ENCODE data around the gene SMIM35.

The SMIM35 gene

GRCh38 chr11:118109231-118109630 lies 22.5 kb upstream of the SMIM35 start:
- no peak for DNase-seq (ENCODE audit: low spot score)

GRCh38 chr11:118108513-118108912 lies 21.8 kb upstream of the SMIM35 start:
- DNase-seq (ENCODE audit: low spot score): no peak

GRCh38 chr11:118106789-118107335 lies 20.1 kb upstream of the SMIM35 start:
- DNase-seq (ENCODE audit: low spot score): no peak

GRCh38 chr11:118105657-118106305 lies 19.0 kb upstream of the SMIM35 start:
- no peak for DNase-seq (ENCODE audit: low spot score)

- DNase-seq (ENCODE audit: low spot score): no peak
Observed at GRCh38 chr11:118104491-118104890, 17.7 kb upstream of the SMIM35 start.

- no peak for DNase-seq (ENCODE audit: low spot score)
Observed at GRCh38 chr11:118102721-118103261, 16.0 kb upstream of the SMIM35 start.

- no peak for DNase-seq (ENCODE audit: low spot score)
Observed at GRCh38 chr11:118100691-118101232, 14.0 kb upstream of the SMIM35 start.

- no peak for DNase-seq (ENCODE audit: low spot score)
Observed at GRCh38 chr11:118099838-118100556, 13.2 kb upstream of the SMIM35 start.

- no peak for DNase-seq (ENCODE audit: low spot score)
Observed at GRCh38 chr11:118098996-118099837, 12.5 kb upstream of the SMIM35 start.

- DNase-seq (ENCODE audit: low spot score): no peak
Observed at GRCh38 chr11:118095967-118096367, 9.2 kb upstream of the SMIM35 start.

- DNase-seq (ENCODE audit: low spot score): no peak
Observed at GRCh38 chr11:118095493-118095892, 8.7 kb upstream of the SMIM35 start.

GRCh38 chr11:118092907-118093571 lies 6.3 kb upstream of the SMIM35 start:
- DNase-seq (ENCODE audit: low spot score): no peak

GRCh38 chr11:118091690-118092089 lies 4.9 kb upstream of the SMIM35 start:
- DNase-seq (ENCODE audit: low spot score): no peak

GRCh38 chr11:118090545-118091162 lies 3.9 kb upstream of the SMIM35 start:
- DNase-seq (ENCODE audit: low spot score): no peak

GRCh38 chr11:118088531-118088930 lies 1.8 kb upstream of the SMIM35 start:
- no peak for DNase-seq (ENCODE audit: low spot score)

GRCh38 chr11:118087931-118088330 lies 1.2 kb upstream of the SMIM35 start:
- DNase-seq (ENCODE audit: low spot score): no peak

- no peak for DNase-seq (ENCODE audit: low spot score)
Observed at GRCh38 chr11:118084656-118085055, 2.1 kb downstream of the SMIM35 start.

GRCh38 chr11:118084247-118084646 lies 2.5 kb downstream of the SMIM35 start:
- DNase-seq (ENCODE audit: low spot score): peak; percentile 26

- DNase-seq (ENCODE audit: low spot score): no peak
Observed at GRCh38 chr11:118082880-118083552, 3.7 kb downstream of the SMIM35 start.

GRCh38 chr11:118081241-118081958 lies 5.4 kb downstream of the SMIM35 start:
- DNase-seq (ENCODE audit: low spot score): no peak
